Gastrocnemius medialis (tissue), 4 donors: Measurements from ENCODE around the gene MYOM1. TPM values are rescaled to one million over a fixed set of nuclear protein-coding genes. Genes with fewer than 3 reads are reported as not detected.

Experiments
- ATAC-seq, 2 donors: fragments of 150-250 bp; one replicate each; pipeline ENCODE4 v1.9.1; 2016
- DNase-seq, 2 donors: peaks; one replicate each; pipeline ENCODE4 v3.0.0-alpha.2; 2019
- H3K27ac ChIP-seq, 4 donors: fragments of 200-600 bp; sonication (generic); 1 replicate in 1 of 4; 2 replicates in 3 of 4; pipeline ENCODE4 v1.5.1; 2016 to 2018; ENCODE audit warnings: mild to moderate bottlenecking in 2 of 4, moderate library complexity in 1 of 4
- H3K27me3 ChIP-seq, 3 donors: fragments of 200-600 bp; sonication (generic) in 2 of 3; 1 replicate in 1 of 3; 2 replicates in 2 of 3; pipeline versions ENCODE4 v1.5.1 to v1.6.0; 2016 to 2019; ENCODE audit warnings: mild to moderate bottlenecking in 1 of 3, moderate library complexity in 1 of 3
- H3K36me3 ChIP-seq, 2 donors: fragments of 200-600 bp; sonication (generic) in 1 of 2; one replicate each; pipeline ENCODE4 v1.5.1; 2017 to 2018
- H3K4me1 ChIP-seq, 2 donors: fragments of 200-600 bp; sonication (generic) in 1 of 2; one replicate each; pipeline ENCODE4 v1.5.1; 2016 to 2017; ENCODE audit warnings: mild to moderate bottlenecking in 2 of 2
- H3K4me3 ChIP-seq, 4 donors: fragments of 200-600 bp; sonication (generic) in 3 of 4; 1 replicate in 1 of 4; 2 replicates in 3 of 4; pipeline ENCODE4 v1.5.1; 2016 to 2019; ENCODE audit warnings: mild to moderate bottlenecking in 2 of 4
- H3K9me3 ChIP-seq, 3 donors: fragments of 200-600 bp; sonication (generic) in 2 of 3; 1 replicate in 1 of 3; 2 replicates in 2 of 3; pipeline ENCODE4 v1.5.1; 2016 to 2019
- POLR2A ChIP-seq, 2 donors: fragments of 450-650 bp; IDR thresholded peaks; one replicate each; pipeline ENCODE4 v1.6.1; 2017; ENCODE audit warnings: antibody characterized with exemption in 2 of 2, mild to moderate bottlenecking in 2 of 2, moderate library complexity in 2 of 2
- in situ Hi-C, 4 donors: fragments of 200-750 bp; cut with MboI; loops; one replicate each; pipeline versions ENCODE4 v1.15.0 to v1.8.0; 2017; ENCODE audit warnings: low sequenced_read_pairs in 4 of 4
- intact Hi-C: fragments of 100-400 bp; cut with DNase I; formaldehyde crosslinking; loops from one replicate; pipeline ENCODE4 v1.15.1; 2023; ENCODE audit warnings: low total_unique reads
- total RNA-seq, 4 donors: library from RNA; depleted of rRNA; stranded (reverse); fragments of >200 nt; gene quantifications; one replicate each; pipeline versions ENCODE4 v1.1.0 to v1.2.3, GENCODE V29; 2016
- TF ChIP-seq, protein P1 (sequence below), 5 experiments: fragments of 450-650 bp in 3 of 5; fragments of 200-600 bp in 2 of 5; sonication (generic) in 2 of 5; IDR thresholded peaks in 4 of 5; conservative IDR thresholded peaks in 1 of 5; 1 replicate in 4 of 5; 2 replicates in 1 of 5; pipeline ENCODE4 v1.5.1; 2016 to 2019; ENCODE audit warnings: antibody characterized with exemption in 5 of 5, mild to moderate bottlenecking in 3 of 5, moderate library complexity in 3 of 5

MYOM1 gene
- total RNA-seq, 4 donors from 2014 or later = 245 to 307 (median 273) TPM

DNA sequence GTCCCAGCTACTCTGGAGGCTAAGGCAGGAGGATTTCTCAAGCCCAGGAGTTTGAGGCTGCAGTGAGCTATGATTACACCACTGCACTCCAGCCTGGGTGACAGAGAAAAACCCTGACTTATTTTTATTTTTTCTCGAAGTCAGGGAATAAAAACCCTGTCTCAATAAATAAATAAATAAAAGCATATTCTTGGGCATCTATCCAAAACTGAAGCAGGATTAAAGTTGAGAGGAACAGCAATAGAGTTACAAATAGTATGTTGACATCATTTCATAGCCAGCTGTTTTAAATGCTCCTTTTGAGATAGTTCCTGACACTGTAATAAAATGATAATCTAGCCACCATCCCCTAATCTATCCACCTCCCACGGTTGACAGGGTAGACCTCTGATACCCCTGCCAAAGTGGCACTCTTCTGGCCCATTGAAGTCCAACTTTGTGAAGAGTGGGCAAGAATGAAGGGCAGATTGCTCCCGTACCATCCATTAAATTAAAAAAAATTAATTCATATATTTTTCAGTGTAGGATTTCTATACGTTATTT is 164.5 kb downstream of the MYOM1 start:
- H3K4me1 ChIP-seq = peaks cover 3 to 8% of the 10 kb centered on the region in 2 donors
- intact Hi-C loops (no loop called here), in situ Hi-C loops (loop anchor here in 2 of 4 donors (5.0 kb wide), 1 partner anchor 123 kb away; no protein-coding TSS in a partner anchor)
- no peaks in the 10 kb centered on the region for H3K9me3 ChIP-seq
- H3K36me3 ChIP-seq = no peaks in the 10 kb centered on the region
- TF ChIP-seq POLR2A (IDR thresholded peaks at IDR 0.05) = no peak
- TF ChIP-seq, protein P1, sequence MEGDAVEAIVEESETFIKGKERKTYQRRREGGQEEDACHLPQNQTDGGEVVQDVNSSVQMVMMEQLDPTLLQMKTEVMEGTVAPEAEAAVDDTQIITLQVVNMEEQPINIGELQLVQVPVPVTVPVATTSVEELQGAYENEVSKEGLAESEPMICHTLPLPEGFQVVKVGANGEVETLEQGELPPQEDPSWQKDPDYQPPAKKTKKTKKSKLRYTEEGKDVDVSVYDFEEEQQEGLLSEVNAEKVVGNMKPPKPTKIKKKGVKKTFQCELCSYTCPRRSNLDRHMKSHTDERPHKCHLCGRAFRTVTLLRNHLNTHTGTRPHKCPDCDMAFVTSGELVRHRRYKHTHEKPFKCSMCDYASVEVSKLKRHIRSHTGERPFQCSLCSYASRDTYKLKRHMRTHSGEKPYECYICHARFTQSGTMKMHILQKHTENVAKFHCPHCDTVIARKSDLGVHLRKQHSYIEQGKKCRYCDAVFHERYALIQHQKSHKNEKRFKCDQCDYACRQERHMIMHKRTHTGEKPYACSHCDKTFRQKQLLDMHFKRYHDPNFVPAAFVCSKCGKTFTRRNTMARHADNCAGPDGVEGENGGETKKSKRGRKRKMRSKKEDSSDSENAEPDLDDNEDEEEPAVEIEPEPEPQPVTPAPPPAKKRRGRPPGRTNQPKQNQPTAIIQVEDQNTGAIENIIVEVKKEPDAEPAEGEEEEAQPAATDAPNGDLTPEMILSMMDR (IDR thresholded peaks at IDR 0.05 in 4 of 5, conservative IDR thresholded peaks at IDR 0.05 in 1 of 5) = no peak
- H3K27me3 ChIP-seq = no peaks in the 10 kb centered on the region
- ATAC-seq (no peak), DNase-seq (no peak)
- no peak overlapping the region for H3K4me3 ChIP-seq
- no peak overlapping the region for H3K27ac ChIP-seq

DNA sequence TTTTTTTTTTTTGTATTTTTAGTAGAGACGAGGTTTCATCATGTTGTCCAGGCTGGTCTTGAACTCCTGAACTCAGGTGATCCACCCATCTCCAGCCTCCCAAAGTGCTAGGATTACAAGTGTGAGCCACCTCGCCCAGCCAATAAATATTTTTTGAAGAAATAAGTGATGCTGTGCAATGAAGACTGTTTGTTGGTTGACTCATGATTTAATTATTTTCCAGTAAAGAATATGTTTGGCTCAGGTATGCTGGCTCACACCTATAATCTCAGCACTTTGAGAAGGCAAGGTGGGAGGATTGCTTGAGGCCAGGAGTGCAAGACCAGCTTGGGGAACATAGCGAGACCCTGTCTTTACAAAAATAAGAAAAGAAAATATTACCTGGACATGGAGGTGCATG is 165.0 kb downstream of the MYOM1 start:
- ATAC-seq = no peak
- Histone ChIP-seq H3K9me3 (no peaks in the 10 kb centered on the region), H3K27ac (no peak overlapping the region), H3K36me3 (no peaks in the 10 kb centered on the region), H3K27me3 (no peaks in the 10 kb centered on the region), H3K4me1 (peaks cover 0 to 4% of the 10 kb centered on the region in 2 donors), H3K4me3 (no peak overlapping the region)
- DNase-seq = no peak
- intact Hi-C loops (no loop called here), in situ Hi-C loops (loop anchor here in 2 of 4 donors (5.0 kb wide), 1 partner anchor 122 kb away; no protein-coding TSS in a partner anchor)
- no peak for TF ChIP-seq POLR2A (IDR thresholded peaks at IDR 0.05)
- TF ChIP-seq, protein P1 (IDR thresholded peaks at IDR 0.05 in 4 of 5, conservative IDR thresholded peaks at IDR 0.05 in 1 of 5) = no peak

DNA sequence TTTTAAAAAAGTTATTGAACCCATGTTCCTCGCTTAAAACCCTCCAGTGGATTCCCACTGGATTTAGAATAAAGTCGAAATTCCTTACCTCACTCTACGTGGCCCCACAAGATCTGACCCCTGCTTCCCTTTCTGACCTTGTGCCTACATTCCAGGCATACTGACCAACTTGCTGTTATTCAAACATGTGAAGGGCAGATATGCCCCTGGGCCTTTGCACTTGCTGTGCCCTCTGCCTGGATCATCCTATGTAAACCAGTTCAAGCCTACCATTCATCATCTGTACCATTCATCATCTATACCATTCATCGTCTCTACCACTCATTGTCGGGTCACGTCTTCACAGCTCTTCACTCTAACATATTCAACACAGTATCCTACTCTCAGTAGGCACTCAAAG is 165.6 kb downstream of the MYOM1 start:
- Histone ChIP-seq H3K36me3 (no peaks in the 10 kb centered on the region), H3K4me3 (no peak overlapping the region), H3K27ac (no peak overlapping the region), H3K27me3 (no peaks in the 10 kb centered on the region), H3K9me3 (no peaks in the 10 kb centered on the region), H3K4me1 (peaks cover 0 to 3% of the 10 kb centered on the region in 2 donors)
- in situ Hi-C loops (no loop called here), intact Hi-C loops (no loop called here)
- DNase-seq (no peak), ATAC-seq (no peak)
- TF ChIP-seq POLR2A (IDR thresholded peaks at IDR 0.05) = no peak
- TF ChIP-seq, protein P1 (IDR thresholded peaks at IDR 0.05 in 4 of 5, conservative IDR thresholded peaks at IDR 0.05 in 1 of 5) = no peak

DNA sequence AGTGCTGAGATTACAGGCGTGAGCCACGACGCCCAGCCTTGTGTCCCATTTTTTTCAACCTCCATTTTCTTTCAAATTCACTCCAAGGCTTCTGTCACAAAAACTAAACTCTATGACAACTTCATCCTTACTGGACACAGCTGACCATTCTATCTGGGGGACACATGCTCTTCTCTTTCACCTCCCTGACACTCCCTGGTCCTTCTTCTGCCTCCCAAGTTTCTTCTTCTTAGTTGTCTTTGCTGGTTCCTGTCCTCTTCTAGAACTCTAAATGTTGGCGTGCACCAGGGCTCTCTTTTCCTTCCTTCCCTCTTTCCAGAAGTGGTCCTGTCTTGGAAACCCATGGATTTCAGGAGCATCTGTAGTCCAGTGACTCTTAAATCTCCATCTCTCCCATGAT is 166.7 kb downstream of the MYOM1 start:
- DNase-seq (no peak), ATAC-seq (no peak)
- TF ChIP-seq, protein P1 (IDR thresholded peaks at IDR 0.05 in 4 of 5, conservative IDR thresholded peaks at IDR 0.05 in 1 of 5) = no peak
- no peak for TF ChIP-seq POLR2A (IDR thresholded peaks at IDR 0.05)
- peaks cover 0 to 3% of the 10 kb centered on the region in 2 donors for H3K4me1 ChIP-seq
- no peaks in the 10 kb centered on the region for H3K9me3 ChIP-seq
- H3K27ac ChIP-seq = no peak overlapping the region
- H3K36me3 ChIP-seq = no peaks in the 10 kb centered on the region
- no peaks in the 10 kb centered on the region for H3K27me3 ChIP-seq
- in situ Hi-C loops (no loop called here), intact Hi-C loops (no loop called here)
- no peak overlapping the region for H3K4me3 ChIP-seq

DNA sequence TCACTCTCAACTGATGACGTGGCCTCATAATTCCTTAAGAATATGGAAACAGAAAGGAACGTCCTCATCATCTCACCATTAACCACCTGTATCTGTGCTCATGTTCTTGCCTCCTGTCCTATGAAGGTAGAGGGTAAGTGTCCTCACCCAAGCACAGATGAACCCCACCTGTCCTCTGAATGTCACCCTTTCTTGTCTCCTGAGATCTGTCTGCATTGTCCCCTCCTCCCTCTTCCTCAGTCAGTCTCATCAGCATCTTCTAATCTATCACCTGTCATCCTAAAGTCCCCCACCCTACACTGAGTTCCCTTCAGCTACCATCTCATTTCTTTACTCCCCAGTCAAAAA is 167.4 kb downstream of the MYOM1 start:
- intact Hi-C loops (no loop called here), in situ Hi-C loops (no loop called here)
- Histone ChIP-seq H3K4me1 (peaks cover 0 to 3% of the 10 kb centered on the region in 2 donors), H3K4me3 (no peak overlapping the region), H3K27me3 (no peaks in the 10 kb centered on the region), H3K27ac (no peak overlapping the region), H3K9me3 (no peaks in the 10 kb centered on the region), H3K36me3 (no peaks in the 10 kb centered on the region)
- DNase-seq = no peak
- TF ChIP-seq, protein P1 (IDR thresholded peaks at IDR 0.05 in 4 of 5, conservative IDR thresholded peaks at IDR 0.05 in 1 of 5) = no peak
- TF ChIP-seq POLR2A (IDR thresholded peaks at IDR 0.05) = no peak
- no peak for ATAC-seq
